BLaER1 (cell line): ENCODE results near the gene CRLF1.
"Not testable (repeated sequence)": the region's sequence is repeated elsewhere in the genome, so short reads cannot be mapped to it uniquely, and the experiment has no call there.

Experiments
- H3K27ac ChIP-seq: shearing (Covaris generic); formaldehyde crosslinking; 2 replicates; pipeline ENCODE4 v1.8.1; 2022
- H3K27me3 ChIP-seq: shearing (Covaris generic); formaldehyde crosslinking; 2 replicates; pipeline ENCODE4 v1.8.1; 2022
- H3K36me3 ChIP-seq: shearing (Covaris generic); formaldehyde crosslinking; 2 replicates; pipeline ENCODE4 v1.8.1; 2022
- H3K4me1 ChIP-seq: shearing (Covaris generic); formaldehyde crosslinking; 2 replicates; pipeline ENCODE4 v1.8.1; 2022
- H3K4me2 ChIP-seq: shearing (Covaris generic); formaldehyde crosslinking; 2 replicates; pipeline ENCODE4 v1.8.1; 2022
- H3K4me3 ChIP-seq: shearing (Covaris generic); formaldehyde crosslinking; 2 replicates; pipeline ENCODE4 v1.8.1; 2022
- H3K9ac ChIP-seq: shearing (Covaris generic); formaldehyde crosslinking; 2 replicates; pipeline ENCODE4 v1.8.1; 2022
- H3K9me3 ChIP-seq: shearing (Covaris generic); formaldehyde crosslinking; 2 replicates; pipeline ENCODE4 v1.8.1; 2022
- H4K20me1 ChIP-seq: shearing (Covaris generic); formaldehyde crosslinking; 2 replicates; pipeline ENCODE4 v1.8.1; 2022
- Cebpa-rat ChIP-seq: shearing (Covaris generic); IDR thresholded peaks from 2 replicates; pipeline ENCODE4 v1.8.1; 2022

CRLF1 gene

GRCh38 chr19:18594096-18594823, 12.3 kb downstream of the CRLF1 start:
- TF ChIP-seq Cebpa-rat, result no peak
- peak overlapping the region; percentile 35; the same call in 1 of the 2 replicates for H3K27ac ChIP-seq
- H3K27me3 ChIP-seq, result peaks cover 26% of the 10 kb centered on the region; the same call in 1 of the 2 replicates
- peak overlapping the region; percentile 54 for H3K4me3 ChIP-seq
- peaks cover 44% of the 10 kb centered on the region for H4K20me1 ChIP-seq
- H3K36me3 ChIP-seq, result peaks cover 21% of the 10 kb centered on the region
- H3K9ac ChIP-seq, result peak overlapping the region; percentile 53; the same call in 1 of the 2 replicates
- H3K9me3 ChIP-seq, result no peaks in the 10 kb centered on the region
- H3K4me1 ChIP-seq, result peaks cover 88% of the 10 kb centered on the region
- H3K4me2 ChIP-seq, result peak overlapping the region; percentile 96

GRCh38 chr19:18593367-18594095, 13.1 kb downstream of the CRLF1 start:
- TF ChIP-seq Cebpa-rat, result no peak
- peak overlapping the region; percentile 96 for H3K4me2 ChIP-seq
- H3K9me3 ChIP-seq, result no peaks in the 10 kb centered on the region
- H3K36me3 ChIP-seq, result peaks cover 21% of the 10 kb centered on the region
- peak overlapping the region; percentile 54 for H3K4me3 ChIP-seq
- H3K4me1 ChIP-seq, result peaks cover 91% of the 10 kb centered on the region
- H4K20me1 ChIP-seq, result peaks cover 44% of the 10 kb centered on the region
- H3K27me3 ChIP-seq, result peaks cover 20% of the 10 kb centered on the region; the same call in 1 of the 2 replicates
- H3K9ac ChIP-seq, result peak overlapping the region; percentile 48
- no peak overlapping the region for H3K27ac ChIP-seq

GRCh38 chr19:18592732-18593131, 13.9 kb downstream of the CRLF1 start:
- peak overlapping the region; percentile 48; the same call in 1 of the 2 replicates for H3K9ac ChIP-seq
- H3K4me1 ChIP-seq, result peaks cover 92% of the 10 kb centered on the region
- H3K4me3 ChIP-seq, H3K9me3 ChIP-seq, H3K27ac ChIP-seq: not testable (repeated sequence)
- H3K27me3 ChIP-seq, result peaks cover 16% of the 10 kb centered on the region; the same call in 1 of the 2 replicates
- peak overlapping the region; percentile 96 for H3K4me2 ChIP-seq
- H4K20me1 ChIP-seq, result peaks cover 44% of the 10 kb centered on the region
- peaks cover 21% of the 10 kb centered on the region for H3K36me3 ChIP-seq

- H3K36me3 ChIP-seq, result peaks cover 21% of the 10 kb centered on the region
- peaks cover 84% of the 10 kb centered on the region for H3K4me1 ChIP-seq
- no peak overlapping the region for H3K27ac ChIP-seq
- peaks cover 13% of the 10 kb centered on the region; the same call in 1 of the 2 replicates for H3K27me3 ChIP-seq
- H3K9me3 ChIP-seq, result peaks cover 3% of the 10 kb centered on the region
- H3K9ac ChIP-seq, result no peak overlapping the region
- H3K4me3 ChIP-seq, result no peak overlapping the region
- peak overlapping the region; percentile 28 for H3K4me2 ChIP-seq
- TF ChIP-seq Cebpa-rat, result no peak
- peaks cover 44% of the 10 kb centered on the region for H4K20me1 ChIP-seq
Measured at GRCh38 chr19:18591735-18592385, 14.7 kb downstream of the CRLF1 start.

- H3K36me3 ChIP-seq, result peaks cover 21% of the 10 kb centered on the region
- peak overlapping the region; percentile 98 for H3K4me2 ChIP-seq
- peaks cover 4% of the 10 kb centered on the region; the same call in 1 of the 2 replicates for H3K27me3 ChIP-seq
- TF ChIP-seq Cebpa-rat, result no peak
- H3K9me3 ChIP-seq, result peaks cover 7% of the 10 kb centered on the region
- H3K4me1 ChIP-seq, result peaks cover 81% of the 10 kb centered on the region
- no peak overlapping the region for H3K27ac ChIP-seq
- no peak overlapping the region for H3K4me3 ChIP-seq
- no peak overlapping the region for H3K9ac ChIP-seq
- peaks cover 35% of the 10 kb centered on the region for H4K20me1 ChIP-seq
Measured at GRCh38 chr19:18590273-18591272, 16.0 kb downstream of the CRLF1 start.

DNA sequence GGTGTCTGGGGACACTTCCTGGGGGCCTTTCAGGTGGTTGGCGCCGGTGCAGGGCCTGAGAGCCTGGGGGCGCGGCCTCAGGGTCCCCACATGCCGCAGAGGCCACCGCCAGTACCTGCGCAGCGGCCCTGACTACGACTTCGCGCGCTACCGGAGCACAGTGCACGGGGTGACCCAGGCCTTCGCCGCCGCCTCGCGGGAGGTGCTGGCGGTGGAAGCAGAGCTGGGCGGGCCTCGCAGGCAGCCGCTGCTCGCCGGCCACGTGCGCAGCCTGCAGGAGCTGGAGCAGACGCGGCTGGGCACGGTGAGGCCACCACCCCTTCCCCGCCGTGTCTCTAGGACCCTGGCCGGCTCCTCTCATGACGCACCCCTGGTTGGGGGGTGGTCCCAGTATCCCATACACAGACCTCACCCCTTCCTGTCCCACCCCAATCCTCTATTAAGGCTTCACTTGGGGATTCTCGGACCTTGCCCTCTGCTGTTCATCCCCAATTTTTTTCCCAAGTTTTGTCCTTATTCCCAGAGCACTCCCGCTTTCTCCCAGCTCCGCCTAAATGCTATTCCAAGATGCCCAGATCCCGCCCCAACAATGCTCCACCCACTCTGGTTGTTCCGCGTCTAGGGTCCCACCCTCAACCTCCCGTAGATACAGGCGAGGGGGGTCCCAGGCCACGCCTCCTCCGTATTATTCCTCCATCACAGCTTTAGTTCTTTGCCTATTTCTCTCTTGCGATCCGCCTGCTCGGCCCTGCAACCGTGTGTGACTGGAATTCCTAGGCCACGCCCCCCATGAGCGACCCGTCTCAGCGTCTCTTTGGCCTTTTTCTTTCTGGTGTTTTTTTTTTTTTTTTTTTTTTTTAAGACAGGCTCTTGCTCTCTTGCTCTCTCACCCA, 17.0 kb downstream of the CRLF1 start:
- peak overlapping the region; percentile 78 for H3K4me3 ChIP-seq
- peaks cover 7% of the 10 kb centered on the region for H3K9me3 ChIP-seq
- H3K9ac ChIP-seq, result peak overlapping the region; percentile 78
- peaks cover 78% of the 10 kb centered on the region for H3K4me1 ChIP-seq
- H3K4me2 ChIP-seq, result peak overlapping the region; percentile 98
- TF ChIP-seq Cebpa-rat, result no peak
- no peaks in the 10 kb centered on the region for H3K27me3 ChIP-seq
- H3K27ac ChIP-seq, result peak overlapping the region; percentile 85
- peaks cover 21% of the 10 kb centered on the region for H3K36me3 ChIP-seq
- peaks cover 26% of the 10 kb centered on the region for H4K20me1 ChIP-seq

GRCh38 chr19:18588611-18589379, 17.8 kb downstream of the CRLF1 start, which contains the start of gene REX1BD:
Gene REX1BD (plus strand): TSS chr19:18588798. CDS start chr19:18588802, 4 bp downstream.
- Histone ChIP-seq H4K20me1 (peaks cover 25% of the 10 kb centered on the region), H3K36me3 (peaks cover 21% of the 10 kb centered on the region), H3K9me3 (peaks cover 7% of the 10 kb centered on the region), H3K9ac (peak within 1 kb of the TSS; percentile 78), H3K4me3 (peak within 1 kb of the TSS; percentile 78), H3K4me1 (peaks cover 70% of the 10 kb centered on the region), H3K27ac (peak within 1 kb of the TSS; percentile 85), H3K4me2 (peak within 1 kb of the TSS; percentile 98), H3K27me3 (no peaks in the 10 kb centered on the region)
- no peak for TF ChIP-seq Cebpa-rat
